Esophagus squamous epithelium (tissue), 4 donors: ENCODE results near the gene PSTPIP2.

ENCODE experiments used
- POLR2A ChIP-seq, 4 donors: fragments of 450-650 bp; IDR thresholded peaks; one replicate each; pipeline ENCODE4 v1.6.1; 2017; ENCODE audit warnings: antibody characterized with exemption in 4 of 4, mild to moderate bottlenecking in 4 of 4, moderate library complexity in 3 of 4
- TF ChIP-seq, protein P1 (sequence below), 6 experiments: fragments of 450-650 bp in 4 of 6; fragments of 200-600 bp in 2 of 6; sonication (generic) in 2 of 6; IDR thresholded peaks; one replicate each; pipeline ENCODE4 v1.5.1; 2016 to 2019; ENCODE audit warnings: antibody characterized with exemption in 6 of 6, mild to moderate bottlenecking in 4 of 6, moderate library complexity in 4 of 6

DNA sequence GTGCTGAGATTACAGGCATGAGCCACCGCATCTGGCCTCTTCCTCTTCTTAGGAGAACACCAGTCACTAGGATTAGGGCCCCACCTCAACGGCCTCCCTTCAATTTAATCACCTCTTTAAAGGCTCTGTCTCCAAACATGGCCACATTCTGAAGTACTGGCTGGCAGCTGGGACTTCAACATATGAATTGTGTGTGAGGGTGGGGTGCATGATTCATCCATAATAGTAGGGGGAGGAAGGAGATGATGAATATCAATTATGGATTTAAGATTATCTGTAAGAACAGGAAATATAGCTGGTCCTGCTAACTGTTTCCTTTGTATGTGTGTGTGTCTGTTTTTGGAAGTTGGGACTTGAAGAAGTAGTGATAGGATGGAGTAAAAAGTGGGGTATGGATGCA lies 90.2 kb downstream of the PSTPIP2 start:
- TF ChIP-seq POLR2A (IDR thresholded peaks at IDR 0.05): no peak
- TF ChIP-seq, protein P1, sequence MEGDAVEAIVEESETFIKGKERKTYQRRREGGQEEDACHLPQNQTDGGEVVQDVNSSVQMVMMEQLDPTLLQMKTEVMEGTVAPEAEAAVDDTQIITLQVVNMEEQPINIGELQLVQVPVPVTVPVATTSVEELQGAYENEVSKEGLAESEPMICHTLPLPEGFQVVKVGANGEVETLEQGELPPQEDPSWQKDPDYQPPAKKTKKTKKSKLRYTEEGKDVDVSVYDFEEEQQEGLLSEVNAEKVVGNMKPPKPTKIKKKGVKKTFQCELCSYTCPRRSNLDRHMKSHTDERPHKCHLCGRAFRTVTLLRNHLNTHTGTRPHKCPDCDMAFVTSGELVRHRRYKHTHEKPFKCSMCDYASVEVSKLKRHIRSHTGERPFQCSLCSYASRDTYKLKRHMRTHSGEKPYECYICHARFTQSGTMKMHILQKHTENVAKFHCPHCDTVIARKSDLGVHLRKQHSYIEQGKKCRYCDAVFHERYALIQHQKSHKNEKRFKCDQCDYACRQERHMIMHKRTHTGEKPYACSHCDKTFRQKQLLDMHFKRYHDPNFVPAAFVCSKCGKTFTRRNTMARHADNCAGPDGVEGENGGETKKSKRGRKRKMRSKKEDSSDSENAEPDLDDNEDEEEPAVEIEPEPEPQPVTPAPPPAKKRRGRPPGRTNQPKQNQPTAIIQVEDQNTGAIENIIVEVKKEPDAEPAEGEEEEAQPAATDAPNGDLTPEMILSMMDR (IDR thresholded peaks at IDR 0.05): no peak
